HepG2 (cell line): Measurements from ENCODE around the gene NT5C2. TPM values are rescaled to one million over a fixed set of nuclear protein-coding genes. Genes with fewer than 3 reads are reported as not detected.

Experiments used
- ATAC-seq: fragments of 200-7000 bp; cut with Tn5 transposase; 3 replicates; pipeline ENCODE4 v1.9.1; 2020; ENCODE audit warnings: mild to moderate bottlenecking, moderate library complexity
- BruUV-seq: library from RNA; stranded (reverse); fragments of 400-500 nt; replicated peaks from 2 replicates; lab custom pipeline; 2021; lab: Mats Ljungman, UMichigan
- CTCF ChIA-PET: fragments of 300-600 bp; formaldehyde crosslinking; extraction: SDS; loops from one replicate; lab custom pipeline; 2021; ENCODE audit warnings: low total read pairs, inconsistent platforms, low intra/inter-chr PET ratio; lab: Yijun Ruan, JAX
- POLR2A ChIA-PET: fragments of 350-600 bp; sonication (Branson Sonifier 250); formaldehyde crosslinking; loops from one replicate; lab custom pipeline; 2020; ENCODE audit warnings: antibody characterized with exemption, inconsistent platforms; lab: Yijun Ruan, JAX
- DNase-seq: peaks from one replicate; pipeline ENCODE4 v3.0.0-alpha.2; 2015; ENCODE audit warnings: low spot score
- FAIRE-seq: peaks from 3 replicates; lab custom pipeline; 2011; peaks lifted over from hg19 to GRCh38; lab: Jason Lieb, UNC
- H2AFZ ChIP-seq: one replicate; pipeline ENCODE4 v1.6.1; 2011; ENCODE audit warnings: low read length, inconsistent platforms
- H3K27ac ChIP-seq: fragments of 300-600 bp; 3 replicates; pipeline ENCODE4 v1.8.0; 2011; ENCODE audit warnings: mixed run types, mild to moderate bottlenecking, mixed read lengths, low read length, inconsistent platforms; ENCODE audit not compliant: insufficient read depth; ENCODE audit errors: extremely low read length
- H3K27me3 ChIP-seq, 2 experiments: fragments of 200-600 bp in 1 of 2; 2 replicates in 1 of 2; 3 replicates in 1 of 2; pipeline versions ENCODE4 v1.6.0 to v1.8.0; 2011; ENCODE audit warnings: low read length in 2 of 2, mild to moderate bottlenecking in 2 of 2, moderate library complexity in 2 of 2, inconsistent platforms in 1 of 2; ENCODE audit not compliant: insufficient read depth in 2 of 2, control insufficient read depth in 1 of 2
- H3K36me3 ChIP-seq, 2 experiments: fragments of 200-600 bp in 1 of 2; replicated peaks in 1 of 2; 2 replicates in 1 of 2; 3 replicates in 1 of 2; pipeline versions ENCODE4 v1.5.1 to v1.8.0; 2011; ENCODE audit warnings: low read length in 2 of 2, inconsistent platforms in 1 of 2; ENCODE audit not compliant: insufficient read depth in 2 of 2, control insufficient read depth in 1 of 2
- H3K4me1 ChIP-seq: 2 replicates; pipeline ENCODE4 v1.5.1; 2012; ENCODE audit warnings: low read length, inconsistent platforms; ENCODE audit not compliant: insufficient read depth
- H3K4me2 ChIP-seq: 2 replicates; pipeline ENCODE4 v1.6.0; 2011; ENCODE audit warnings: low read depth, low read length, inconsistent platforms
- H3K4me3 ChIP-seq, 3 experiments: fragments of 200-600 bp in 1 of 3; sonication (generic), shearing (Covaris generic) in 1 of 3; replicated peaks in 1 of 3; 2 replicates each; pipeline ENCODE4 v1.5.1; 2011 to 2016; ENCODE audit warnings: low read length in 3 of 3, inconsistent platforms in 2 of 3, low read depth in 2 of 3, mild to moderate bottlenecking in 2 of 3, control low read depth in 1 of 3, mixed read lengths in 1 of 3; ENCODE audit not compliant: insufficient read depth in 1 of 3
- H3K79me2 ChIP-seq: one replicate; pipeline ENCODE4 v1.6.1; 2011; ENCODE audit warnings: low read length, inconsistent platforms; ENCODE audit not compliant: insufficient read depth
- H3K9ac ChIP-seq: 2 replicates; pipeline ENCODE4 v1.6.0; 2011; ENCODE audit warnings: mild to moderate bottlenecking, low read depth, low read length, inconsistent platforms; ENCODE audit not compliant: insufficient read depth
- H3K9me3 ChIP-seq: 2 replicates; pipeline ENCODE4 v1.5.1; 2012; ENCODE audit warnings: mild to moderate bottlenecking, low read length
- H4K20me1 ChIP-seq: 2 replicates; pipeline ENCODE4 v1.6.0; 2011; ENCODE audit warnings: inconsistent platforms, mild to moderate bottlenecking, low read length, moderate library complexity; ENCODE audit not compliant: insufficient read depth
- BORCS8-MEF2B ChIP-seq: sonication (generic); formaldehyde crosslinking; IDR thresholded peaks from 2 replicates; pipeline ENCODE4 v1.8.0; 2022; ENCODE audit warnings: mild to moderate bottlenecking, missing genetic modification reagents
- CBFB ChIP-seq: sonication (generic); formaldehyde crosslinking; IDR thresholded peaks from 2 replicates; pipeline ENCODE4 v1.4.0; 2020; ENCODE audit warnings: missing genetic modification reagents
- ELF1 ChIP-seq: sonication (generic); formaldehyde crosslinking; IDR thresholded peaks from 2 replicates; pipeline ENCODE4 v1.4.0; 2020; ENCODE audit warnings: missing genetic modification reagents
- SOX6 ChIP-seq, 2 experiments: fragments of 450-650 bp in 1 of 2; sonication (generic) in 1 of 2; formaldehyde crosslinking in 1 of 2; IDR thresholded peaks; 2 replicates each; pipeline versions ENCODE4 v1.4.0 to v1.6.1; 2017 to 2020; ENCODE audit warnings: antibody characterized with exemption in 1 of 2, mild to moderate bottlenecking in 1 of 2, missing genetic modification reagents in 1 of 2
- ZFP62 ChIP-seq: sonication (generic); formaldehyde crosslinking; IDR thresholded peaks from 2 replicates; pipeline ENCODE4 v1.4.0; 2020; ENCODE audit warnings: missing genetic modification reagents
- ZNF460 ChIP-seq: sonication (generic); formaldehyde crosslinking; IDR thresholded peaks from 2 replicates; pipeline ENCODE4 v1.5.1; 2020; ENCODE audit warnings: missing genetic modification reagents, mild to moderate bottlenecking, borderline replicate concordance
- WGBS: methylation state at CpG from one replicate; pipeline ENCODE4 v1.1.6; 2017; ENCODE audit warnings: low lambda C conversion rate; 5-methylcytosine and 5-hydroxymethylcytosine counted together
- in situ Hi-C: cut with HindIII; loops from 2 replicates; pipeline ENCODE4 v1.10.0; 2017; ENCODE audit warnings: low pct_unique_long_range_greater_than_20kb; ENCODE audit not compliant: extremely low pct_ligation_motif_present
- intact Hi-C: fragments of 100-400 bp; cut with micrococcal nuclease; formaldehyde crosslinking; loops from one replicate; pipeline ENCODE4 v1.10.0; 2022; ENCODE audit not compliant: unreplicated experiment
- polyA plus RNA-seq, 8 experiments: library from polyadenylated mRNA; depleted of rRNA in 3 of 8; stranded (reverse) in 7 of 8; unstranded in 1 of 8; fragments of >200 nt; fragmentation: Illumina TruSeq in 4 of 8; extraction: Trizol in 4 of 8; gene quantifications; 2 replicates each; pipeline versions ENCODE4 v1.2.1 to v1.2.3, GENCODE V29; 2011 to 2016; ENCODE audit warnings: low read depth in 4 of 8, missing spikeins in 1 of 8, mixed read lengths in 1 of 8; ENCODE audit not compliant: insufficient read depth in 1 of 8
- total RNA-seq, 5 experiments: library from RNA; depleted of rRNA; stranded (reverse); fragments of >200 nt; fragmentation: Illumina TruSeq; extraction: Trizol; gene quantifications; 2 replicates each; pipeline ENCODE4 v1.2.3, GENCODE V29; 2016; ENCODE audit warnings: low read depth in 1 of 5
- TF ChIP-seq, protein P1 (sequence below): sonication (generic); formaldehyde crosslinking; IDR thresholded peaks from 2 replicates; pipeline ENCODE4 v1.4.0; 2020; ENCODE audit warnings: low read depth, mild to moderate bottlenecking, missing genetic modification reagents
- TF ChIP-seq, protein P2 (sequence below): sonication (generic); formaldehyde crosslinking; IDR thresholded peaks from one replicate; pipeline ENCODE4 v1.5.1; 2020; ENCODE audit warnings: mild to moderate bottlenecking, missing genetic modification reagents; ENCODE audit errors: not compliant biosample characterization
- TF ChIP-seq, protein P3 (sequence below): sonication (generic); formaldehyde crosslinking; IDR thresholded peaks from 2 replicates; pipeline ENCODE4 v1.4.0; 2020; ENCODE audit warnings: low read depth, missing genetic modification reagents

The NT5C2 gene
- total and polyA plus RNA-seq, 2 of the 13 experiments (the other 11 are each of a cell fraction or from before 2014, with no cell fraction given): 40.6 to 55.2 TPM

DNA sequence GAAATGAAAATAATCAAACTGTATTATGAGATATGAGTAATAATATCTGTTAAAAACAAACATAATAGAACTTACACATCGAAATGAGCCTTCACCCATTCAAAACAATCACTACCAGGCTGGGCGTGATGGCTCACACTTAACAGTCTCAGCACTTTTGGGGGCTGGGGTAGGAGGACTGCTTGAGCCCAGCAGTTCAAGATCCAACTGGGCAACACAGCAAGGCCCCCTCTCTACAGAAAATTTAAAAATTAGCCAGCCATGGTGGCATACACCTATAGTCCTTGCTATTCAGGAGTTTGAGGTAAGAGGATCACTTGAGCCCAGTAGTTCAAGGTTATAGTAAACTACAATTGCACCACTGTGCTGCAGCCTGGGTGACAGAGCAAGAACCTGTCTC lies 75.8 kb downstream of the NT5C2 start (continued):
- TF ChIP-seq SOX6 (IDR thresholded peaks at IDR 0.05) (no peak), SOX6 (CRISPR knock-in tag; IDR thresholded peaks at IDR 0.05) (peak; percentile 38)
- TF ChIP-seq, protein P1, sequence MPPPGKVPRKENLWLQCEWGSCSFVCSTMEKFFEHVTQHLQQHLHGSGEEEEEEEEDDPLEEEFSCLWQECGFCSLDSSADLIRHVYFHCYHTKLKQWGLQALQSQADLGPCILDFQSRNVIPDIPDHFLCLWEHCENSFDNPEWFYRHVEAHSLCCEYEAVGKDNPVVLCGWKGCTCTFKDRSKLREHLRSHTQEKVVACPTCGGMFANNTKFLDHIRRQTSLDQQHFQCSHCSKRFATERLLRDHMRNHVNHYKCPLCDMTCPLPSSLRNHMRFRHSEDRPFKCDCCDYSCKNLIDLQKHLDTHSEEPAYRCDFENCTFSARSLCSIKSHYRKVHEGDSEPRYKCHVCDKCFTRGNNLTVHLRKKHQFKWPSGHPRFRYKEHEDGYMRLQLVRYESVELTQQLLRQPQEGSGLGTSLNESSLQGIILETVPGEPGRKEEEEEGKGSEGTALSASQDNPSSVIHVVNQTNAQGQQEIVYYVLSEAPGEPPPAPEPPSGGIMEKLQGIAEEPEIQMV (CRISPR knock-in tag): no peak

DNA sequence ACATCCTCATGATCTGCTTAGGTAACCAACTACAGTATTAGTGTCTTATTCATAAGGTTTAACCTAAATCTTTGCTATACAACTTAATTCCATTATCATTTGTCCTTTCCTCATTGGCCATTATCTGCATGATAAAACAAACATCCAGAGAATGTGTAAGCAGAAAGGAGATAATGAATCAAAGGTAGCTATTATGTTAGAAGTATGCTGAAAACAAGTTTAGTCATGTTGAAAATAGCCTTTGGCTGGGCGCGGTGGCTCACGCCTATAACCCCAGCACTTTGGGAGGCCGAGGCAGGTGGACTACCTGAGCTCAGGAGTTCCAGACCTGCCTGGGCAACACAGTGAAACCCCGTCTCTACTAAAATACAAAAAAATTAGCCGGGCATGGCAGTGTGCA lies 78.2 kb downstream of the NT5C2 start:
- no peaks in the 10 kb centered on the region for H3K27me3 ChIP-seq
- intact Hi-C loops: loop anchor here (5.0 to 10.0 kb wide), 2 partner anchors 37 to 130 kb away; partner anchors contain the start of gene RPEL1
- no peak overlapping the region for H2AFZ ChIP-seq
- peaks cover 48% of the 10 kb centered on the region for H3K79me2 ChIP-seq
- ChIA-PET CTCF (no interaction called here), POLR2A (no interaction called here)
- no peak overlapping the region for H3K9ac ChIP-seq
- ATAC-seq (no peak), FAIRE-seq (no peak), DNase-seq (no peak)
- H3K4me1 ChIP-seq: peaks cover 70% of the 10 kb centered on the region
- no peak overlapping the region for H3K4me3 ChIP-seq
- H4K20me1 ChIP-seq: 0 out of 2 replicates have a peak, but pooled peaks cover 4% of the 10 kb centered on the region
- WGBS: 96% methylated on average over 6 of the region's 6 CpGs
- in situ Hi-C loops: no loop called here
- H3K9me3 ChIP-seq: no peaks in the 10 kb centered on the region
- BruUV-seq: no TSS peak
- no peak overlapping the region for H3K27ac ChIP-seq
- no peak overlapping the region for H3K4me2 ChIP-seq
- H3K36me3 ChIP-seq: no peaks in the 10 kb centered on the region; a peak in 2 of 5 replicates
- TF ChIP-seq BORCS8-MEF2B: no peak
- no peak for TF ChIP-seq ZFP62 (CRISPR knock-in tag)
- no peak for TF ChIP-seq CBFB (CRISPR knock-in tag)
- TF ChIP-seq, protein P2, sequence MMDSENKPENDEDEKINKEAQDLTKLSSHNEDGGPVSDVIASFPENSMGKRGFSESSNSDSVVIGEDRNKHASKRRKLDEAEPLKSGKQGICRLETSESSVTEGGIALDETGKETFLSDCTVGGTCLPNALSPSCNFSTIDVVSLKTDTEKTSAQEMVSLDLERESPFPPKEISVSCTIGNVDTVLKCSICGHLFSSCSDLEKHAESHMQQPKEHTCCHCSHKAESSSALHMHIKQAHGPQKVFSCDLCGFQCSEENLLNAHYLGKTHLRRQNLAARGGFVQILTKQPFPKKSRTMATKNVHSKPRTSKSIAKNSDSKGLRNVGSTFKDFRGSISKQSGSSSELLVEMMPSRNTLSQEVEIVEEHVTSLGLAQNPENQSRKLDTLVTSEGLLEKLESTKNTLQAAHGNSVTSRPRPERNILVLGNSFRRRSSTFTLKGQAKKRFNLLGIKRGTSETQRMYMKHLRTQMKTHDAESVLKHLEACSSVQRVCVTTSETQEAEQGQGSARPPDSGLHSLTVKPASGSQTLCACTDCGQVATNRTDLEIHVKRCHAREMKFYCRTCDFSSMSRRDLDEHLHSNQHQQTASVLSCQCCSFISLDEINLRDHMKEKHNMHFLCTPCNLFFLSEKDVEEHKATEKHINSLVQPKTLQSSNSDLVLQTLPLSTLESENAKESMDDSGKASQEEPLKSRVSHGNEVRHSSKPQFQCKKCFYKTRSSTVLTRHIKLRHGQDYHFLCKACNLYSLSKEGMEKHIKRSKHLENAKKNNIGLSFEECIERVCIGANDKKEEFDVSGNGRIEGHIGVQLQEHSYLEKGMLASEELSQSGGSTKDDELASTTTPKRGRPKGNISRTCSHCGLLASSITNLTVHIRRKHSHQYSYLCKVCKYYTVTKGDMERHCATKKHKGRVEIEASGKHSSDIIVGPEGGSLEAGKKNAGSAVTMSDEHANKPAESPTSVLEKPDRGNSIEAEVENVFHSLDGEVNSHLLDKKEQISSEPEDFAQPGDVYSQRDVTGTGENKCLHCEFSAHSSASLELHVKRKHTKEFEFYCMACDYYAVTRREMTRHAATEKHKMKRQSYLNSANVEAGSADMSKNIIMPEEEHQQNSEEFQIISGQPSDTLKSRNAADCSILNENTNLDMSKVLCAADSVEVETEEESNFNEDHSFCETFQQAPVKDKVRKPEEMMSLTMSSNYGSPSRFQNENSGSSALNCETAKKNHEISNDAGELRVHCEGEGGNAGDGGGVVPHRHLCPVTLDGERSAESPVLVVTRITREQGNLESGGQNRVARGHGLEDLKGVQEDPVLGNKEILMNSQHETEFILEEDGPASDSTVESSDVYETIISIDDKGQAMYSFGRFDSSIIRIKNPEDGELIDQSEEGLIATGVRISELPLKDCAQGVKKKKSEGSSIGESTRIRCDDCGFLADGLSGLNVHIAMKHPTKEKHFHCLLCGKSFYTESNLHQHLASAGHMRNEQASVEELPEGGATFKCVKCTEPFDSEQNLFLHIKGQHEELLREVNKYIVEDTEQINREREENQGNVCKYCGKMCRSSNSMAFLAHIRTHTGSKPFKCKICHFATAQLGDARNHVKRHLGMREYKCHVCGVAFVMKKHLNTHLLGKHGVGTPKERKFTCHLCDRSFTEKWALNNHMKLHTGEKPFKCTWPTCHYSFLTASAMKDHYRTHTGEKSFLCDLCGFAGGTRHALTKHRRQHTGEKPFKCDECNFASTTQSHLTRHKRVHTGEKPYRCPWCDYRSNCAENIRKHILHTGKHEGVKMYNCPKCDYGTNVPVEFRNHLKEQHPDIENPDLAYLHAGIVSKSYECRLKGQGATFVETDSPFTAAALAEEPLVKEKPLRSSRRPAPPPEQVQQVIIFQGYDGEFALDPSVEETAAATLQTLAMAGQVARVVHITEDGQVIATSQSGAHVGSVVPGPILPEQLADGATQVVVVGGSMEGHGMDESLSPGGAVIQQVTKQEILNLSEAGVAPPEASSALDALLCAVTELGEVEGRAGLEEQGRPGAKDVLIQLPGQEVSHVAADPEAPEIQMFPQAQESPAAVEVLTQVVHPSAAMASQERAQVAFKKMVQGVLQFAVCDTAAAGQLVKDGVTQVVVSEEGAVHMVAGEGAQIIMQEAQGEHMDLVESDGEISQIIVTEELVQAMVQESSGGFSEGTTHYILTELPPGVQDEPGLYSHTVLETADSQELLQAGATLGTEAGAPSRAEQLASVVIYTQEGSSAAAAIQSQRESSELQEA (CRISPR knock-in tag): no peak
- TF ChIP-seq ELF1 (CRISPR knock-in tag): no peak
- TF ChIP-seq, protein P3, sequence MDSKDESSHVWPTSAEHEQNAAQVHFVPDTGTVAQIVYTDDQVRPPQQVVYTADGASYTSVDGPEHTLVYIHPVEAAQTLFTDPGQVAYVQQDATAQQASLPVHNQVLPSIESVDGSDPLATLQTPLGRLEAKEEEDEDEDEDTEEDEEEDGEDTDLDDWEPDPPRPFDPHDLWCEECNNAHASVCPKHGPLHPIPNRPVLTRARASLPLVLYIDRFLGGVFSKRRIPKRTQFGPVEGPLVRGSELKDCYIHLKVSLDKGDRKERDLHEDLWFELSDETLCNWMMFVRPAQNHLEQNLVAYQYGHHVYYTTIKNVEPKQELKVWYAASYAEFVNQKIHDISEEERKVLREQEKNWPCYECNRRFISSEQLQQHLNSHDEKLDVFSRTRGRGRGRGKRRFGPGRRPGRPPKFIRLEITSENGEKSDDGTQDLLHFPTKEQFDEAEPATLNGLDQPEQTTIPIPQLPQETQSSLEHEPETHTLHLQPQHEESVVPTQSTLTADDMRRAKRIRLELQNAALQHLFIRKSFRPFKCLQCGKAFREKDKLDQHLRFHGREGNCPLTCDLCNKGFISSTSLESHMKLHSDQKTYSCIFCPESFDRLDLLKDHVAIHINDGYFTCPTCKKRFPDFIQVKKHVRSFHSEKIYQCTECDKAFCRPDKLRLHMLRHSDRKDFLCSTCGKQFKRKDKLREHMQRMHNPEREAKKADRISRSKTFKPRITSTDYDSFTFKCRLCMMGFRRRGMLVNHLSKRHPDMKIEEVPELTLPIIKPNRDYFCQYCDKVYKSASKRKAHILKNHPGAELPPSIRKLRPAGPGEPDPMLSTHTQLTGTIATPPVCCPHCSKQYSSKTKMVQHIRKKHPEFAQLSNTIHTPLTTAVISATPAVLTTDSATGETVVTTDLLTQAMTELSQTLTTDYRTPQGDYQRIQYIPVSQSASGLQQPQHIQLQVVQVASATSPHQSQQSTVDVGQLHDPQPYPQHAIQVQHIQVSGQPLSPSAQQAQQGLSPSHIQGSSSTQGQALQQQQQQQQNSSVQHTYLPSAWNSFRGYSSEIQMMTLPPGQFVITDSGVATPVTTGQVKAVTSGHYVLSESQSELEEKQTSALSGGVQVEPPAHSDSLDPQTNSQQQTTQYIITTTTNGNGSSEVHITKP: no peak
- TF ChIP-seq ZNF460 (CRISPR knock-in tag): no peak
